Natural killer cell (primary cell): ENCODE measurements around the gene ZNF526. TPM values are rescaled to one million over a fixed set of nuclear protein-coding genes. Genes with fewer than 3 reads are reported as not detected.

Experiments
- ATAC-seq, 3 donors: fragments of 150-1000 bp in 2 of 3; fragments of 200-7000 bp in 1 of 3; cut with Tn5 transposase; 1 replicate in 1 of 3; 2 replicates in 2 of 3; pipeline ENCODE4 v1.10.0; 2021; ENCODE audit warnings: mild to moderate bottlenecking in 2 of 3, moderate library complexity in 2 of 3
- DNase-seq, 2 donors: peaks; one replicate each; pipeline versions ENCODE4 v3.0.0 to v3.0.0-alpha.2; 2013 to 2021; ENCODE audit warnings: mixed read lengths in 1 of 2
- H3K27ac ChIP-seq: one replicate; pipeline ENCODE4 v1.5.1; 2013; ENCODE audit warnings: mild to moderate bottlenecking, low read length
- H3K27me3 ChIP-seq: one replicate; pipeline ENCODE4 v1.6.1; 2013; ENCODE audit warnings: low read length; ENCODE audit not compliant: control insufficient read depth, insufficient read depth
- H3K36me3 ChIP-seq: one replicate; pipeline ENCODE4 v1.6.1; 2013; ENCODE audit warnings: low read length; ENCODE audit not compliant: control insufficient read depth, insufficient read depth
- H3K4me1 ChIP-seq: one replicate; pipeline ENCODE4 v1.6.1; 2013; ENCODE audit warnings: low read length; ENCODE audit not compliant: control insufficient read depth, insufficient read depth
- H3K4me3 ChIP-seq: one replicate; pipeline ENCODE4 v1.5.1; 2013; ENCODE audit warnings: low read length
- H3K9me3 ChIP-seq: one replicate; pipeline ENCODE4 v1.6.1; 2013; ENCODE audit warnings: low read length; ENCODE audit not compliant: control insufficient read depth, insufficient read depth
- H3K27ac Mint-ChIP-seq, 2 donors: one replicate each; pipeline ENCODE4 v1.8.0; 2022; ENCODE audit warnings: mild to moderate bottlenecking in 2 of 2, mixed read lengths in 2 of 2, moderate library complexity in 1 of 2
- H3K27me3 Mint-ChIP-seq, 2 donors: one replicate each; pipeline ENCODE4 v1.8.0; 2022; ENCODE audit warnings: low read depth in 2 of 2, mixed read lengths in 2 of 2
- H3K36me3 Mint-ChIP-seq: one replicate; pipeline ENCODE4 v1.8.0; 2022; ENCODE audit warnings: mixed read lengths
- H3K4me1 Mint-ChIP-seq, 2 donors: one replicate each; pipeline ENCODE4 v1.8.0; 2022; ENCODE audit warnings: mixed read lengths in 2 of 2
- H3K4me3 Mint-ChIP-seq: one replicate; pipeline ENCODE4 v1.8.0; 2022; ENCODE audit warnings: mild to moderate bottlenecking, moderate library complexity, mixed read lengths
- H3K9me3 Mint-ChIP-seq, 2 donors: one replicate each; pipeline ENCODE4 v1.8.0; 2022; ENCODE audit warnings: mixed read lengths in 2 of 2
- CTCF ChIP-seq: fragments of 200-600 bp; IDR thresholded peaks from one replicate; pipeline ENCODE4 v1.8.0; 2022; ENCODE audit warnings: antibody characterized with exemption
- WGBS: methylation state at CpG from one replicate; pipeline ENCODE4 v1.1.7; 2013; ENCODE audit warnings: missing lambda C conversion rate; ENCODE audit not compliant: insufficient coverage; 5-methylcytosine and 5-hydroxymethylcytosine counted together
- intact Hi-C: fragments of 100-400 bp; cut with micrococcal nuclease; formaldehyde crosslinking; loops from one replicate; pipeline ENCODE4 v1.14.2; 2022
- total RNA-seq, 4 donors: library from RNA; stranded (reverse); fragments of 120-200 nt in 1 of 4; gene quantifications; one replicate each; pipeline versions ENCODE4 v1.2.3 to v1.2.4, GENCODE V29; 2013 to 2022

ZNF526 gene
- total RNA-seq, 3 donors from 2014 or later (not counting 1 experiment from before 2014, with no cell fraction given), result 8.8 to 10.6 (median 10.2) TPM

GRCh38 chr19:42233106-42233505 is 13.0 kb downstream of the ZNF526 start:
- no peak overlapping the region for H3K27ac ChIP-seq
- no peak overlapping the region for H3K4me3 Mint-ChIP-seq
- WGBS, result 94% methylated on average over 3 of the region's 7 CpGs
- no peaks in the 10 kb centered on the region for H3K9me3 Mint-ChIP-seq
- DNase-seq (no peak), ATAC-seq (no peak)
- peak overlapping the region in 1 of 2 donors; percentile 66 for H3K27ac Mint-ChIP-seq
- no peak for TF ChIP-seq CTCF
- no peaks in the 10 kb centered on the region for H3K4me1 ChIP-seq
- H3K27me3 ChIP-seq, result no peaks in the 10 kb centered on the region
- intact Hi-C loops, result no loop called here
- H3K4me1 Mint-ChIP-seq, result peaks cover 15 to 32% of the 10 kb centered on the region in 2 donors
- H3K27me3 Mint-ChIP-seq, result no peaks in the 10 kb centered on the region
- H3K9me3 ChIP-seq, result no peaks in the 10 kb centered on the region
- peaks cover 73% of the 10 kb centered on the region for H3K36me3 ChIP-seq
- H3K4me3 ChIP-seq, result no peak overlapping the region
- H3K36me3 Mint-ChIP-seq, result no peaks in the 10 kb centered on the region

- Histone ChIP-seq H3K36me3 (peaks cover 72% of the 10 kb centered on the region), H3K27me3 (no peaks in the 10 kb centered on the region), H3K4me1 (no peaks in the 10 kb centered on the region), H3K27ac (no peak overlapping the region), H3K4me3 (no peak overlapping the region), H3K9me3 (no peaks in the 10 kb centered on the region)
- 94% methylated on average over 6 of the region's 6 CpGs for WGBS
- no peak overlapping the region for H3K4me3 Mint-ChIP-seq
- ATAC-seq (no peak), DNase-seq (no peak)
- H3K9me3 Mint-ChIP-seq, result no peaks in the 10 kb centered on the region
- no peak for TF ChIP-seq CTCF
- H3K27me3 Mint-ChIP-seq, result no peaks in the 10 kb centered on the region
- peak overlapping the region in 1 of 2 donors; percentile 66 for H3K27ac Mint-ChIP-seq
- peaks cover 15 to 29% of the 10 kb centered on the region in 2 donors for H3K4me1 Mint-ChIP-seq
- intact Hi-C loops, result no loop called here
- no peaks in the 10 kb centered on the region for H3K36me3 Mint-ChIP-seq
These were observed 13.7 kb downstream of the ZNF526 start for GRCh38 chr19:42233678-42234292.

GRCh38 chr19:42234364-42234763 is 14.3 kb downstream of the ZNF526 start:
- Histone ChIP-seq H3K36me3 (peaks cover 74% of the 10 kb centered on the region), H3K27me3 (no peaks in the 10 kb centered on the region), H3K9me3 (no peaks in the 10 kb centered on the region), H3K4me1 (peaks cover 2% of the 10 kb centered on the region), H3K27ac (no peak overlapping the region), H3K4me3 (no peak overlapping the region)
- Mint-ChIP-seq H3K4me3 (no peak overlapping the region), H3K36me3 (no peaks in the 10 kb centered on the region), H3K27me3 (no peaks in the 10 kb centered on the region), H3K4me1 (peaks cover 20 to 31% of the 10 kb centered on the region in 2 donors), H3K27ac (peak overlapping the region in 1 of 2 donors; percentile 66), H3K9me3 (no peaks in the 10 kb centered on the region)
- intact Hi-C loops, result no loop called here
- ATAC-seq (no peak), DNase-seq (no peak)
- no peak for TF ChIP-seq CTCF
- WGBS, result 98% methylated on average over 11 of the region's 11 CpGs

GRCh38 chr19:42235181-42235580 is 15.1 kb downstream of the ZNF526 start:
- intact Hi-C loops, result no loop called here
- H3K27ac Mint-ChIP-seq, result peak overlapping the region in 1 of 2 donors; percentile 49
- Histone ChIP-seq H3K9me3 (no peaks in the 10 kb centered on the region), H3K4me1 (peaks cover 7% of the 10 kb centered on the region), H3K36me3 (peaks cover 76% of the 10 kb centered on the region), H3K4me3 (no peak overlapping the region), H3K27me3 (no peaks in the 10 kb centered on the region), H3K27ac (no peak overlapping the region)
- no peak for ATAC-seq
- H3K36me3 Mint-ChIP-seq, result no peaks in the 10 kb centered on the region
- no peaks in the 10 kb centered on the region for H3K9me3 Mint-ChIP-seq
- no peak for DNase-seq
- H3K27me3 Mint-ChIP-seq, result no peaks in the 10 kb centered on the region
- peaks cover 26 to 32% of the 10 kb centered on the region in 2 donors for H3K4me1 Mint-ChIP-seq
- no peak for TF ChIP-seq CTCF
- 82% methylated on average over 5 of the region's 5 CpGs for WGBS
- H3K4me3 Mint-ChIP-seq, result no peak overlapping the region
